Cardiac septum (tissue), 1 donor: Measurements from ENCODE around the gene AHCYL1. TPM values are rescaled to one million over a fixed set of nuclear protein-coding genes. Genes with fewer than 3 reads are reported as not detected.

Experiments
- DNase-seq: peaks from one replicate; pipeline ENCODE4 v3.0.0-alpha.2; 2020; ENCODE audit warnings: low spot score
- intact Hi-C: fragments of 100-400 bp; cut with DNase I; formaldehyde crosslinking; loops from one replicate; pipeline ENCODE4 v1.14.0; 2022
- total RNA-seq: library from RNA; stranded (reverse); fragmentation: NEBNext Ultra II Directional; extraction: Animal tissue kit (Norgen Biotek cat#: 25700); gene quantifications from one replicate; pipeline ENCODE4 v1.2.1, GENCODE V29; 2021
- donor health status: DM: no; HTN: no; CAD: no.

Gene AHCYL1
- total RNA-seq, 1 donor from 2014 or later = 53.6 TPM

DNA sequence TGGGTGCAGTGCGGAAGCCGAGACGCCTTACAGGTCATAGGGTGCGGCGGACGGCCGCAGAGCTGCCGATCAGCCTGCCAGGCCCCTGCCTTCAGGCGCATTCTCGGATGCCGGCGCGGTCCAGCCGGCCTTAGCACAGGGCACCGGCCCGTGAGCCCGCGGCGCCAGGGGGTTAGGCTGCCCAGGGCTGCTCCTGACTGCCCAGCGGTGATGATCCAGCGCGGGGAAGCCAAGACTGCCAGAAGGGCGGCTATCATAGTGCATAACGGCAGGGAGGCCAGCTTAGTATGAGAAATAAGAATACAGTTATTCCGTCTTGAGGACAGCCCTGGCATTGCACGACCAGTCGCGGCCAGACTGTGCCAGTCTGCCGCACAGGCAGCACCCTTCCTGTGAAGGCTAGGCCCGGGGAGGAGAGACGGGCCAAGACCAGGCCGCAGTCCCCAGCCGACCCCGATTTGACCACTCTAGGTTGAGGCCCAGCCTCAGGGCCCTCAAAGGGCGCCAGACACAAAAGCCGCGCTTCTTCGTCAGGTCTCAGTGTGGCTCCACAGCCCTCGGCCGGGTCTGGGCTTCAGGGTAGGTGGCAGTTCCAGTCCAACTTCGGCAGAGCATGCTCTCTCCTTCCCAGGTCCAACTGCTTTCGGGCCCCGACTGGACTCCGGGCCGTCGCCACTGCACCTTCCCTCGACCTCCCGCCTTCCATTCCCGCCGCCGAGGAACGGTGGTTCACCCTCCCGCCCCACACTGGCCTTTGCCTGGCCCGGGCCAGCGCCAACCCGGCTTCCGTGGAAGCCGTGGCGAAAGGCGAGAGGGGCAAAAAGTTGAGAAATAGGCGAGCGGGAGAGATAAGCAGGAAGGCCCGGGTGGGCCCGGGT lies 85.1 kb downstream of the AHCYL1 start:
- intact Hi-C loops = no loop called here
- no peak for DNase-seq

DNA sequence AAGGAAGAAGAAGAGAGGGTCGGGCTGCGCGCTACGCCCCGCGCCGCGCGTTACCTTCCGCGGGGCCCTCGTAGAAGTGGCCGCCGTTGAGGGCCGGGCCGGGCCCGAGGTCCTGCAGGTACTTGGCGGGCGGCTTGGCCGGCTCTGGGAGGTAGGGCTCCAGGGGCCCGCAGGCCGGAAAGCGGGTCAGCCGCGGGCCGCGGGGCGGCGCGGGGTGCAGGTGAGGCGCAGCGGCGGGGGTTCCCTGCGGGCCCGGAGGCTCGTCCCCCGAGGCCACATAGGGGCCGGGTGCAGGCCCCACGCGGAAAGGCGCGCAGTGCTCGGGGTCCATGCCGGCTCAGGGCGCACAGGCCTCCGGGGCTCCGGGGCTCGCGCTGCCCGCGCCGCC lies 85.7 kb downstream of the AHCYL1 start:
- intact Hi-C loops = no loop called here
- DNase-seq = no peak

DNA sequence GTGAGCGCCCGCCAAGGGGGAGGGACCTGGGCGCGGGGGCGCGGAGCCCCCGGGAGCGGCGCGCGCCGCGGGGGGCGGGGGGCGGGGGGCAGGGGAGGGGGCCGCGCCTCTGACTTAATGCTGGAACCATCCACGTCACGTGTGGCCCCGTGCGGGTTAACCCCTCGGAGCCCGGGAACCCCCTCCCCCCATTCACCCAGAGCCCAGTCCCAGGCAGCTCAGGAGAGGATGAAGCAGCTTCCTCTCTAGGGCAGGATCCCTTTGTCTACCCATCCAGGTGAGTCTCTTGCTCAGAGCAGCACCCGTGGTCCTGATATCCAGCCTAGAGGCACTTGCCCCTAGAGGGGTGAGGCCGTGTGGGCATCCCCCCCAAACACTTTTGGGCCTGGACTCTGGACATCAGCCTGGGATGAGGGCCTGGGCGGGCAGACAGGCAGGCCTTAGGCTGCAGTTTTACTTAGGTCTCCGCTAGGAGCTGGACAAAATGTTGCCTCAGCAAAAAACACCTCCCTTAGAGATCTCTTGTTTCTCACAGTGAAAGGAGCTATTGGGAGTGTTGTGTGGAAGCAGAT lies 86.2 kb downstream of the AHCYL1 start, which contains the start of gene ALX3:
Gene ALX3, minus strand, starts transcription at position 2 of the 572 bp plus-strand sequence. CDS start 60 bp downstream, outside the sequence.
- intact Hi-C loops = no loop called here
- DNase-seq = no peak

Other genes with a start within 250 kb of the AHCYL1 start
- gene GSTM3, start 243.7 kb upstream of the AHCYL1 start, total RNA-seq = 93.2 TPM
- not detected for gene EPS8L3, start 220.8 kb upstream of the AHCYL1 start, total RNA-seq
- gene CSF1, start 73.9 kb upstream of the AHCYL1 start, total RNA-seq = 16.7 TPM
- gene STRIP1, start 49.9 kb downstream of the AHCYL1 start, total RNA-seq = 23.8 TPM
- gene ALX3, start 85.9 kb downstream of the AHCYL1 start, total RNA-seq = 0.22 TPM
- gene UBL4B, start 127.7 kb downstream of the AHCYL1 start, total RNA-seq = not detected
- gene SLC6A17, start 165.7 kb downstream of the AHCYL1 start, total RNA-seq = 0.40 TPM
- 16.6 TPM for gene KCNC4, start 225.5 kb downstream of the AHCYL1 start, total RNA-seq